GM21717 (cell line): ENCODE measurements around the gene ACSM6.
A peak's percentile ranks its signal among the peaks of the same experiment; 100 is the strongest.

ENCODE experiments used
- ATAC-seq: cut with Tn5 transposase; IDR thresholded peaks from one replicate; pipeline ENCODE4 v1.9.1; 2021; ENCODE audit warnings: mild to moderate bottlenecking, moderate library complexity; ENCODE audit not compliant: unreplicated experiment

Gene ACSM6

GRCh38 chr10:95243318-95243617 is 49.2 kb downstream of the ACSM6 start:
- ATAC-seq: no peak

GRCh38 chr10:95244152-95244551 is 50.1 kb downstream of the ACSM6 start:
- no peak for ATAC-seq

GRCh38 chr10:95245425-95246055 is 51.5 kb downstream of the ACSM6 start:
- peak; percentile 89 for ATAC-seq

- ATAC-seq: no peak
Measured at GRCh38 chr10:95246582-95247051, 52.6 kb downstream of the ACSM6 start.

GRCh38 chr10:95247200-95247880 is 53.3 kb downstream of the ACSM6 start:
- ATAC-seq: no peak

GRCh38 chr10:95247881-95248583 is 54.0 kb downstream of the ACSM6 start:
- ATAC-seq: no peak

- no peak for ATAC-seq
Measured at GRCh38 chr10:95248989-95249388, 55.0 kb downstream of the ACSM6 start.

GRCh38 chr10:95249467-95249866 is 55.4 kb downstream of the ACSM6 start:
- ATAC-seq: no peak

GRCh38 chr10:95250856-95251255 is 56.8 kb downstream of the ACSM6 start:
- ATAC-seq: no peak

GRCh38 chr10:95253007-95253406 is 59.0 kb downstream of the ACSM6 start:
- no peak for ATAC-seq

GRCh38 chr10:95253686-95254085 is 59.6 kb downstream of the ACSM6 start:
- no peak for ATAC-seq

GRCh38 chr10:95254629-95255028 is 60.6 kb downstream of the ACSM6 start:
- ATAC-seq: peak; percentile 57

GRCh38 chr10:95256268-95256667 is 62.2 kb downstream of the ACSM6 start:
- ATAC-seq: no peak

- no peak for ATAC-seq
Measured at GRCh38 chr10:95257849-95258248, 63.8 kb downstream of the ACSM6 start.

- ATAC-seq: peak; percentile 72
Measured at GRCh38 chr10:95260397-95260881, 66.4 kb downstream of the ACSM6 start.

- ATAC-seq: no peak
Measured at GRCh38 chr10:95260909-95261552, 67.0 kb downstream of the ACSM6 start.

GRCh38 chr10:95261926-95262325 is 67.9 kb downstream of the ACSM6 start:
- no peak for ATAC-seq

GRCh38 chr10:95262763-95263518 is 68.9 kb downstream of the ACSM6 start:
- ATAC-seq: no peak

GRCh38 chr10:95263864-95264226 is 69.8 kb downstream of the ACSM6 start:
- no peak for ATAC-seq

- no peak for ATAC-seq
Measured at GRCh38 chr10:95264227-95265051, 70.4 kb downstream of the ACSM6 start.
